Measurements from ENCODE around the gene LRRC61.

LRRC61 gene

GRCh38 chr7:150346922-150347321, 23.8 kb downstream of the LRRC61 start:
- no peak for DNase-seq (ENCODE audit: low read depth in 3 of 3, low spot score in 1 of 3)

GRCh38 chr7:150351587-150352194, 28.5 kb downstream of the LRRC61 start:
- DNase-seq (ENCODE audit: low read depth in 3 of 3, low spot score in 1 of 3), result no peak

- no peak for DNase-seq (ENCODE audit: low read depth in 3 of 3, low spot score in 1 of 3)
Measured at GRCh38 chr7:150355666-150356059, 32.5 kb downstream of the LRRC61 start.

- no peak for DNase-seq (ENCODE audit: low read depth in 3 of 3, low spot score in 1 of 3)
Measured at GRCh38 chr7:150356265-150356897, 33.2 kb downstream of the LRRC61 start.

- peak in 1 of 3 donors; percentile 33 for DNase-seq (ENCODE audit: low read depth in 3 of 3, low spot score in 1 of 3)
Measured at GRCh38 chr7:150357270-150357669, 34.1 kb downstream of the LRRC61 start.

GRCh38 chr7:150357771-150358427, 34.7 kb downstream of the LRRC61 start:
- DNase-seq (ENCODE audit: low read depth in 3 of 3, low spot score in 1 of 3), result no peak

GRCh38 chr7:150358433-150358832, 35.3 kb downstream of the LRRC61 start:
- no peak for DNase-seq (ENCODE audit: low read depth in 3 of 3, low spot score in 1 of 3)

GRCh38 chr7:150358988-150359621, 36.0 kb downstream of the LRRC61 start:
- no peak for DNase-seq (ENCODE audit: low read depth in 3 of 3, low spot score in 1 of 3)

GRCh38 chr7:150359622-150360362, 36.6 kb downstream of the LRRC61 start:
- DNase-seq (ENCODE audit: low read depth in 3 of 3, low spot score in 1 of 3), result no peak

- DNase-seq (ENCODE audit: low read depth in 3 of 3, low spot score in 1 of 3), result no peak
Measured at GRCh38 chr7:150360363-150361058, 37.4 kb downstream of the LRRC61 start.

GRCh38 chr7:150361402-150361801, 38.2 kb downstream of the LRRC61 start:
- no peak for DNase-seq (ENCODE audit: low read depth in 3 of 3, low spot score in 1 of 3)

GRCh38 chr7:150361807-150362621, 38.9 kb downstream of the LRRC61 start:
- no peak for DNase-seq (ENCODE audit: low read depth in 3 of 3, low spot score in 1 of 3)

- no peak for DNase-seq (ENCODE audit: low read depth in 3 of 3, low spot score in 1 of 3)
Measured at GRCh38 chr7:150363370-150363769, 40.2 kb downstream of the LRRC61 start.

GRCh38 chr7:150363872-150364271, 40.7 kb downstream of the LRRC61 start:
- DNase-seq (ENCODE audit: low read depth in 3 of 3, low spot score in 1 of 3), result no peak

GRCh38 chr7:150365194-150365593, 42.0 kb downstream of the LRRC61 start:
- DNase-seq (ENCODE audit: low read depth in 3 of 3, low spot score in 1 of 3), result no peak

- no peak for DNase-seq (ENCODE audit: low read depth in 3 of 3, low spot score in 1 of 3)
Measured at GRCh38 chr7:150365673-150366398, 42.7 kb downstream of the LRRC61 start.

- no peak for DNase-seq (ENCODE audit: low read depth in 3 of 3, low spot score in 1 of 3)
Measured at GRCh38 chr7:150367677-150368095, 44.5 kb downstream of the LRRC61 start.

- peak; percentile 52 to 60 (median 55) for DNase-seq (ENCODE audit: low read depth in 3 of 3, low spot score in 1 of 3)
Measured at GRCh38 chr7:150368096-150368883, 45.1 kb downstream of the LRRC61 start, which contains the start of gene REPIN1. Gene REPIN1, plus strand, starts transcription at chr7:150368822. Its CDS starts 890 bp downstream, at chr7:150369712.
